Endothelial cell (in vitro differentiated cells): ENCODE results near the gene SYT8. TPM values are rescaled to one million over a fixed set of nuclear protein-coding genes. Genes with fewer than 3 reads are reported as not detected.

ENCODE experiments used
- DNase-seq: peaks from one replicate; pipeline ENCODE4 v3.0.0; 2021; ENCODE audit warnings: low spot score
- H3K27ac Mint-ChIP-seq: one replicate; pipeline ENCODE4 v1.8.0; 2021; ENCODE audit warnings: mixed read lengths, inconsistent platforms; ENCODE audit not compliant: unreplicated experiment
- H3K27me3 Mint-ChIP-seq: one replicate; pipeline ENCODE4 v1.8.0; 2021; ENCODE audit warnings: mild to moderate bottlenecking, moderate library complexity, mixed read lengths, inconsistent platforms; ENCODE audit not compliant: unreplicated experiment
- H3K36me3 Mint-ChIP-seq: one replicate; pipeline ENCODE4 v1.8.0; 2021; ENCODE audit warnings: mild to moderate bottlenecking, low read depth, mixed read lengths, inconsistent platforms; ENCODE audit not compliant: unreplicated experiment
- H3K4me1 Mint-ChIP-seq: one replicate; pipeline ENCODE4 v1.8.0; 2021; ENCODE audit warnings: mild to moderate bottlenecking, mixed read lengths, inconsistent platforms; ENCODE audit not compliant: unreplicated experiment
- H3K4me3 Mint-ChIP-seq: one replicate; pipeline ENCODE4 v1.8.0; 2021; ENCODE audit warnings: mild to moderate bottlenecking, mixed read lengths, inconsistent platforms; ENCODE audit not compliant: unreplicated experiment
- H3K9me3 Mint-ChIP-seq: one replicate; pipeline ENCODE4 v1.8.0; 2021; ENCODE audit warnings: mixed read lengths, inconsistent platforms; ENCODE audit not compliant: unreplicated experiment
- CTCF ChIP-seq: fragments of 200-600 bp; sonication (generic); IDR thresholded peaks from one replicate; pipeline ENCODE4 v1.5.0; 2021; ENCODE audit warnings: antibody characterized with exemption; ENCODE audit not compliant: unreplicated experiment
- total RNA-seq: library from RNA; stranded (reverse); fragmentation: NEBNext Ultra II Directional; extraction: Animal tissue kit (Norgen Biotek cat#: 25700); gene quantifications from one replicate; pipeline ENCODE4 v1.2.1, GENCODE V29; 2021; ENCODE audit not compliant: unreplicated experiment

SYT8 gene
- total RNA-seq, 1 donor from 2014 or later: not detected

GRCh38 chr11:1832920-1833295, 1.9 kb upstream of the SYT8 start:
- Mint-ChIP-seq H3K27ac (no peak overlapping the region), H3K9me3 (no peaks in the 10 kb centered on the region), H3K4me3 (no peak overlapping the region), H3K4me1 (no peaks in the 10 kb centered on the region), H3K27me3 (peaks cover 4% of the 10 kb centered on the region), H3K36me3 (no peaks in the 10 kb centered on the region)
- DNase-seq: no peak
- no peak for TF ChIP-seq CTCF

GRCh38 chr11:1834062-1834610, 654 bp upstream of the SYT8 start:
- H3K27ac Mint-ChIP-seq: no peak overlapping the region
- peaks cover 4% of the 10 kb centered on the region for H3K27me3 Mint-ChIP-seq
- H3K4me1 Mint-ChIP-seq: no peaks in the 10 kb centered on the region
- no peak for TF ChIP-seq CTCF
- H3K4me3 Mint-ChIP-seq: no peak overlapping the region
- DNase-seq: no peak
- no peaks in the 10 kb centered on the region for H3K9me3 Mint-ChIP-seq
- H3K36me3 Mint-ChIP-seq: no peaks in the 10 kb centered on the region

GRCh38 chr11:1835671-1836010, 851 bp downstream of the SYT8 start:
- H3K27me3 Mint-ChIP-seq: peaks cover 4% of the 10 kb centered on the region
- no peak for DNase-seq
- no peaks in the 10 kb centered on the region for H3K4me1 Mint-ChIP-seq
- H3K4me3 Mint-ChIP-seq: no peak overlapping the region
- TF ChIP-seq CTCF: no peak
- H3K27ac Mint-ChIP-seq: no peak overlapping the region
- no peaks in the 10 kb centered on the region for H3K36me3 Mint-ChIP-seq
- no peaks in the 10 kb centered on the region for H3K9me3 Mint-ChIP-seq

- TF ChIP-seq CTCF: no peak
- Mint-ChIP-seq H3K36me3 (no peaks in the 10 kb centered on the region), H3K9me3 (no peaks in the 10 kb centered on the region), H3K4me3 (no peak overlapping the region), H3K27ac (no peak overlapping the region), H3K27me3 (peaks cover 4% of the 10 kb centered on the region), H3K4me1 (no peaks in the 10 kb centered on the region)
- no peak for DNase-seq
These were observed 1.5 kb downstream of the SYT8 start for GRCh38 chr11:1836011-1836945.
